Stomach (tissue), 4 donors: ENCODE measurements around the gene SLC17A3.

Experiments used
- POLR2A ChIP-seq, 4 donors: fragments of 450-650 bp; IDR thresholded peaks; one replicate each; pipeline ENCODE4 v1.6.1; 2016; ENCODE audit warnings: antibody characterized with exemption in 4 of 4, control low read depth in 2 of 4, mild to moderate bottlenecking in 1 of 4, moderate library complexity in 1 of 4
- POLR2AphosphoS5 ChIP-seq, 3 donors: sonication (generic); formaldehyde crosslinking; IDR thresholded peaks; one replicate each; pipeline ENCODE4 v1.6.1; 2016; ENCODE audit warnings: antibody characterized with exemption in 3 of 3
- TF ChIP-seq, protein P1 (sequence below), 7 experiments: fragments of 450-650 bp in 4 of 7; fragments of 200-600 bp in 3 of 7; sonication (generic) in 3 of 7; IDR thresholded peaks; one replicate each; pipeline ENCODE4 v1.5.1; 2016 to 2019; ENCODE audit warnings: antibody characterized with exemption in 7 of 7, control low read depth in 2 of 7, mild to moderate bottlenecking in 1 of 7

DNA sequence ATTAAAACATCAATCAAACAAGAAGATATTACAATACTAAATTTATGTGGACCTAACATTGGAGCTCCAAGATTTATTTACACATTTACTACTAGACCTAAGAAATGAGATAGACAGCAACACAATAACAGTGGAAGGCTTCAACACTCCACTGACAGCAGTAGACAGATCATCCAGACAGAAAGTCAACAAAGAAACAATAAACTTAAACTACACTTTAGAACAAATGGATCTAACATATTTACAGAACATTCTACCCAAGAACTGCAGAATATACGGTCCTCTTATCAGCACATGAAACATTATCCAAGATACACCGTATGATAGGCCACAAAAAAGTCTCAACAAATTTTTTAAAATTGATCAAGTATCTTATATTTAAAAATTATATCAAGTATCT lies 69.2 kb downstream of the SLC17A3 start:
- TF ChIP-seq POLR2AphosphoS5 (IDR thresholded peaks at IDR 0.05) (no peak), POLR2A (IDR thresholded peaks at IDR 0.05) (no peak)
- TF ChIP-seq, protein P1, sequence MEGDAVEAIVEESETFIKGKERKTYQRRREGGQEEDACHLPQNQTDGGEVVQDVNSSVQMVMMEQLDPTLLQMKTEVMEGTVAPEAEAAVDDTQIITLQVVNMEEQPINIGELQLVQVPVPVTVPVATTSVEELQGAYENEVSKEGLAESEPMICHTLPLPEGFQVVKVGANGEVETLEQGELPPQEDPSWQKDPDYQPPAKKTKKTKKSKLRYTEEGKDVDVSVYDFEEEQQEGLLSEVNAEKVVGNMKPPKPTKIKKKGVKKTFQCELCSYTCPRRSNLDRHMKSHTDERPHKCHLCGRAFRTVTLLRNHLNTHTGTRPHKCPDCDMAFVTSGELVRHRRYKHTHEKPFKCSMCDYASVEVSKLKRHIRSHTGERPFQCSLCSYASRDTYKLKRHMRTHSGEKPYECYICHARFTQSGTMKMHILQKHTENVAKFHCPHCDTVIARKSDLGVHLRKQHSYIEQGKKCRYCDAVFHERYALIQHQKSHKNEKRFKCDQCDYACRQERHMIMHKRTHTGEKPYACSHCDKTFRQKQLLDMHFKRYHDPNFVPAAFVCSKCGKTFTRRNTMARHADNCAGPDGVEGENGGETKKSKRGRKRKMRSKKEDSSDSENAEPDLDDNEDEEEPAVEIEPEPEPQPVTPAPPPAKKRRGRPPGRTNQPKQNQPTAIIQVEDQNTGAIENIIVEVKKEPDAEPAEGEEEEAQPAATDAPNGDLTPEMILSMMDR (IDR thresholded peaks at IDR 0.05), result no peak
